Daoy (cell line): ENCODE results near the gene GMEB2. TPM values are rescaled to one million over a fixed set of nuclear protein-coding genes. Genes with fewer than 3 reads are reported as not detected.
"Not testable (repeated sequence)": the region's sequence is repeated elsewhere in the genome, so short reads cannot be mapped to it uniquely, and the experiment has no call there.

Source experiments
- DNase-seq: peaks from one replicate; pipeline ENCODE4 v3.0.0-alpha.2; 2015; ENCODE audit warnings: low read depth
- total RNA-seq: library from RNA; depleted of rRNA; stranded (reverse); fragments of >200 nt; shearing (Covaris generic); gene quantifications from 2 replicates; pipeline ENCODE4 v1.2.3, GENCODE V29; 2014

GMEB2 gene
- total RNA-seq, 1 experiment from 2014 or later = 7.6 TPM

GRCh38 chr20:63640086-63640485 is 13.2 kb upstream of the GMEB2 start:
- no peak for DNase-seq

- DNase-seq = no peak
These were observed 12.4 kb upstream of the GMEB2 start for GRCh38 chr20:63639093-63639975.

- no peak for DNase-seq
These were observed 10.1 kb upstream of the GMEB2 start for GRCh38 chr20:63636752-63637628.

GRCh38 chr20:63635431-63636141 is 8.7 kb upstream of the GMEB2 start:
- DNase-seq = no peak

- DNase-seq = no peak
These were observed 6.8 kb upstream of the GMEB2 start for GRCh38 chr20:63633732-63634131.

- not testable (repeated sequence) for DNase-seq
These were observed 4.5 kb upstream of the GMEB2 start for GRCh38 chr20:63631426-63631825.

GRCh38 chr20:63630956-63631355 is 4.1 kb upstream of the GMEB2 start:
- DNase-seq = not testable (repeated sequence)

- no peak for DNase-seq
These were observed 1.5 kb upstream of the GMEB2 start for GRCh38 chr20:63628246-63628975.

GRCh38 chr20:63627751-63628245 is 897 bp upstream of the GMEB2 start:
- no peak for DNase-seq

GRCh38 chr20:63627129-63627750 is 339 bp upstream of the GMEB2 start:
- DNase-seq = peak; percentile 95

GRCh38 chr20:63625771-63626423 is 1.0 kb downstream of the GMEB2 start:
- DNase-seq = peak; percentile 30

- DNase-seq = no peak
These were observed 2.4 kb downstream of the GMEB2 start for GRCh38 chr20:63624486-63624885.

GRCh38 chr20:63622732-63623131 is 4.2 kb downstream of the GMEB2 start:
- DNase-seq = no peak

GRCh38 chr20:63622096-63622495 is 4.8 kb downstream of the GMEB2 start:
- DNase-seq = no peak

GRCh38 chr20:63620991-63621390 is 5.9 kb downstream of the GMEB2 start:
- no peak for DNase-seq

GRCh38 chr20:63619505-63619904 is 7.4 kb downstream of the GMEB2 start:
- DNase-seq = no peak

- DNase-seq = no peak
These were observed 7.8 kb downstream of the GMEB2 start for GRCh38 chr20:63619086-63619485.

GRCh38 chr20:63618291-63618980 is 8.5 kb downstream of the GMEB2 start:
- no peak for DNase-seq

- no peak for DNase-seq
These were observed 9.0 kb downstream of the GMEB2 start for GRCh38 chr20:63617876-63618265.
